ELR (cell line): ENCODE results near the gene PLA2G4E.

Source experiments
- DNase-seq: peaks from one replicate; pipeline ENCODE4 v3.0.0-alpha.2; 2015; ENCODE audit warnings: low read depth

PLA2G4E gene

DNA sequence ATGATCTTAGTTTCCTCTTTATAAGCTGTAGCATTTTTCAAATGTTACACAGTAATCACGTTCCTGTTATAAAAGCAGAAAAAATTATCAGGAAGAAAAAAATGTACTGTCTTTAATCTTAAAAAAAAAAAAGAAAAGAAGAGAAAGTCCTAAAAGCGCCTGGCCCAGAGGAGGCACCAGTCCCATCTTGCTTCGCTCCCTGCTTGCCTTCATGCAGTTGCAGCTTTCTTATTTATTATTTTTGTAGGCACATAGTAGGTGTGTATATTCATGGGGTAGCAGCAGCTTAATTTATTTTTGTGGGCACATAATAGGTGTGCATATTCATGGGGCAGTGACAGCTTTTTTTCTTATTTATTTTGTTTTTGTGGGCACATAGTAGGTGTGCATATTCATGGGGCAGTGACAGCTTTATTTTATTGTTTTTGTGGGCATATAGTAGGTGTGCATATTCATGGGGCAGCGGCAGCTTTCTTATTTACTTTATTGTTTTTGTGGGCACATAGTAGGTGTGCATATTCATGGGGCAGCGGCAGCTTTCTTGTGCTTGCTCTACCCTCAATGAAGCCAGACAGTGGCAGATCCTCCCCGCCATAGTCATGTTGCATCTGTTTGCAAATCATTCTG is 43.0 kb downstream of the PLA2G4E start:
- no peak for DNase-seq

DNA sequence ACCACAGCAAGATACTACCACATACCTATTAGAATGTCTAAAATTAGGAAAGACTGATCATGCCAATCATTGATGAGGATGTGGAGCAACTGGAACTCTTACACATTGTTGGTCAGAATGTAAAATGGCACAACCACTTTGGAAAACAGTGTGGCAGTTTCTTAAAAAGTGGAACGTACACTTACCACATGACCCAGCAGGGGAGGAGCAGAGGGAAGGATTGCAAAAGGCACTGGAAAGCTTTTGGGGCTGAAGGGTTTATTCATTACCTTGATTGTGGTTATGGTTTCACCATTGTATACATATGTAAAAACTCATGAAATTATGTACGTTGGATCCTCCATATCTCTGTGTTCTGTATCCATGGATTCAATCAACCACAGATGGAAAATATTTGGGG is 45.2 kb downstream of the PLA2G4E start:
- no peak for DNase-seq

DNA sequence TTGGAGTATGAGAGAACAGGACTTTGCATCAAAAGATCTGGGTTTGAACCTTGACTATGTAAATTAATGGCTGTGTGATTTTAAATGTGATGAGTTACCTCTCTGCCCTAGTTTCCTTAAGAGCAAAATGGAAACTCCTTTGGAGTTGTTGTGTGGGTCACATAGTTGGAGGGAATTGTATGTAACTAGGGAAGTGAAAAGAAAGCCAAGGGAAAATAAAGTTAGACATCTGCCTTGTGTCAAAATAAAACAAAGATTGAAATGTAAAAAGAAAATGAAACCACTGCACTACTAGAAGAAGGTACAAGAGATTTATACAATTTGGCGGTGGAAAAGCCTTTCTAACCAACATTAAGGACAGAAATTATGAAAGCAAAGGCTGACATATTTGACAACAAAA is 46.8 kb downstream of the PLA2G4E start:
- no peak for DNase-seq

DNA sequence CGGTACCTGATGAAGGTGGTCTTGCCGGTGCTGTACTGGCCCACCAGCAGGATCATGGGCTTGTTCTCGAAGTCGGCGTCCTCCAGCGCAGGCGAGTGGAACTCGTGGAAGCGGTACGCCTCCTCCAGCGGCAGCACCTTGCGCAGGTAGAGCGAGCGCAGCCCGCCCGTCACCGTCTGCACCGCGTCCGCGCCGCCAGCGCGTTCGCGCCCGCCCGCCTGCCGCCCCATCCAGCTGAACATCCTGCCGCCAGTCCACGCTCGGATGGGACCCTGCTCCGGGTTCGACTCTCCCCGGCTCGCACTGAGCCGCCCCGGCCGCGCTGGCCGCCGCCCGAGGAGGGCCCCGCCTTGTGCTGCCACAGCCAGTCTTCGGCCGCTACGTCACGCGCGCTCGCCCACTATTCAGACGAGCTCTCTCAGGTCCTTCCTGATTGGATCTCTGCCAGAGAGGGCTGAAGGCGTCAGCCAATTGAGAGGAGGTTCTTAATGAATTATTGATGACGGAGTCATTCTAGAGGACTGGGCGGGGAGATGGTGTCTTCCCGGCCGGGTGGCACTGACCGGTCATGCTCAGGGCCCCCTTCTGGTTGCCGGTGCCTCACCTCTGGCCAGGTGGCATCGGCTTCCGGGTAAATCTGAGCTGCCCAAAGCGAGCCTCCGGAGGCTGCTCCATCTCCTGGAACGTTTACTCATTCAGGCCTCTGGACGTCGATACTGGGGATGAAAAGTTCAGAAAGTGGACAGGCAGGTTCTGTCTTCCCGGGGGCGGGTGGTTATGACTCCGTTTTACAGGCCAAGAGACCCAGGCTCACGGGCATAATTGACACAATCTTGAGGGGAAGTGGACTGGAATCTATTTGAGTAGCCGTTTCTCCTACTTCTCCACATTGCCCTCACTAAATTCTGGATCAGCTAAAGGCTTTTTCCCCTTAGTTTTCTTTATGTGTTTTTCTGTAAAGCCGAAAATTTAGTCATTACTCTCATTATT is 48.3 kb downstream of the PLA2G4E start, which contains the start of gene EHD4:
TSS of gene EHD4 (minus strand) at position 305 of the 990 bp plus-strand sequence. CDS start at position 242, 63 bp downstream.
- DNase-seq = peak; percentile 100

DNA sequence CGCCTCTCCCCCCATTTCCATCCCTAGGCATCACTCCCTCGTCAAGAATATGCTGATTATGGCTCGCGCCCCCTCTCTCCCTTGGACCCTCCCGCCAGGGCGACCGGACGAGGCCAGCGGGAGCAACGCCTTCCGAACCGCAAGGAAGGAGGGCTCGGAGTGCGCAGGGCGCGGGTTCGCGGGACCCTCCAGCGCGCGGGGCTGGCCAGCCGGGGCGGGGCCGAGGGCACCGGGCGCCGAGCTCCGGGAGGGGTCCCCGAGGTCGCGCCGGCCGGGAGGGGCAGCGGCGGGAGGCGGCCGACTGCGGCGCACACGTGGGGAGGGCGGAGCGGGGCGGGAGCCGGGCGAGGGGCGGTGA is 49.0 kb downstream of the PLA2G4E start:
- peak; percentile 33 for DNase-seq

DNA sequence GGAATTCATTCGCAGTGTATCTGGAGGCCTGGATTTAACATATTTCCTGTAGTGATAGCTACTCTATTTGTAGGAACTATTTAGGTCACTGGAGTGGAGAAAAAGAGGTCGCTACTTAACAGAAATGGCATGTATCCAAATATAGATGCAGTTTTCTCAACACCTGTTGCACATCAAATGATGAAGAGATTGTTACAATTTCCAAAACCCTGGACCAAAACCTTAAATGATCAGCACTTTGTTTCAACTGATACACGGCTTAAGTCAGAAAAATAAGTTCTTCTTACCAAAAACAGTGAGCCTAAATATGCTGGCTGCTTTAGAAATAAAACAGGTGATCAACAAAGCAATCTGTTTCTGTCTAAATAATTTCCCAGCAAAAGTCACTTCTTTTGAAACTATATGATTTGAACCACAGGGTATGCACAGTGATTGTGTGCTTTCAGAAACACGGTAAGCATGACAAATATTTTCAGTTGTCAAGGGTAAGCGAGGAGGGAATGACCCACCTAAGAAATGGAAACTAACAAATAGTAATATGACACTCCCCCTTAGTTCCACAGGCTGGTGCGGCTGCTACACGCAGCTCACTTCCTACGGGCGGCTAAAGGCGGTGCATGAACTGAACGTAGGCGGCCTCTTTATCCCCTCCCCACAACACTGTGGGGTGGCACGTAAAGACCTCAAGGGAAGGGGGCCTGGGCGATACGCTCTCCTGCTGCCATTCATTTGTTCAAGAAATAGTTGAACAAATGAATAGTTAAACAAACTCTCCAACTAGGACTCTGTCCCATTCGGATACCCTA is 49.5 kb downstream of the PLA2G4E start:
- peak; percentile 83 for DNase-seq

DNA sequence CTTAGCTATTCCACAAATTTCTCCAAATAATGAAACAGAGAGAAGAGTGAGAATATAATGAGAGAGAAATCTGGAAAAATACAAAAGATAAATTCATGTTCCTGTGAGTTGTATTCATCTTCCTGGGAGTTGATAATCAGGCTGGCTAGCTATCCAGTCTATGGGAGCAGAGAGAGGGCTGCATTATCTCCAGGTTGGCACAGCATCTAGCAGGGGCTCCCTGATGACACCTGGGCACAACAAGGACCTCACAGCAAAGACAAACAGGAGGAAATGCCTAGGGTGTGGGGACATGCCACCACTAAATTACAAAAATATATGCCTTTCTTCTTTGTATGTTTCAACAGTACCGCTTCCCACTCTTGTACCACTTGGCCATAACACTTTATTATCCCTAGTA is 50.4 kb downstream of the PLA2G4E start:
- no peak for DNase-seq

DNA sequence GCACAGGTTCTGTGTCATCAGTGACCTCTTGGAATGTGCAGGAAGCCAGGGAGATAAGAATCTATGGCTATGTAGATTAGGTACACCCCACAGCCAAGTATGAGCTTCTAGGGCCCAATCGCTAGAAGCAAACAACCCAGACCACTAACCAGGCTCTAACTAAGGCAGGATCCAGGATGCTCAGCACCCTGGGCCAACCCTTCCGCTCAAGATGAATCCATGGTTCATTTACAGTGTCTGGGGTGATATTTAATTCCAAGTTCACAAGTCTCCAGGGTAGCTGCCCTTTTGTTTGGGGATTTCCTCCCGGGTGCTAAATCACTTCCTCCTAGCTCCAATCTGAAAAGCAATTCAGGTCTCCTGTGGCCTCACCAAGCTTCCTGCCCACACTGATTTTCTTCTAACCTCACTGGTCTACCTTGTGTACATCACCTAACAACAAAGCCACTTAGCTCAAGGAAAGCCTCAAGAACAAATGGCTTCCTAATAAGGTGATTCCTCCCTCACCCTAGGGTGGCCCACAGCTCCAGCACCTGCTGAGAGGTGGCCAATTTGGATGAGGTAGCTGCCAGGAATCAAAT is 50.9 kb downstream of the PLA2G4E start:
- peak; percentile 75 for DNase-seq

DNA sequence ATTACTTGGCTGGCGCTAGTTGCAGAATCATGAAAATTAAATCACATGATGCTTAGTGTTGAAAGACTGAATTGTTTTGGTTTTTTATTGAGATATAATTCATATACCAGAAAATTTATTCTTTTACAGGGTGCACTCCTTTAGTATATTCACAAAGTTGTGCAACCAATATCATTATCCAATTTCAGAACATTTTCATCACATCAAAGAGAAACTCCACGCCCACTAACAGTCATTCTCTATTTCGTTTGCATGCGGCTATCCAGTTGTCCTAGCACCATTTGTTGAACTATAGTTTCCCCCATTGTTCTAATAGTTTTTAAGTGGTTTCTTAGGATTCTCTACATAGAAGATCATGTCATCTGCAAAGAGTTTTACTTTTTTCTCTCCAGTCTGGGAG is 52.1 kb downstream of the PLA2G4E start:
- no peak for DNase-seq

DNA sequence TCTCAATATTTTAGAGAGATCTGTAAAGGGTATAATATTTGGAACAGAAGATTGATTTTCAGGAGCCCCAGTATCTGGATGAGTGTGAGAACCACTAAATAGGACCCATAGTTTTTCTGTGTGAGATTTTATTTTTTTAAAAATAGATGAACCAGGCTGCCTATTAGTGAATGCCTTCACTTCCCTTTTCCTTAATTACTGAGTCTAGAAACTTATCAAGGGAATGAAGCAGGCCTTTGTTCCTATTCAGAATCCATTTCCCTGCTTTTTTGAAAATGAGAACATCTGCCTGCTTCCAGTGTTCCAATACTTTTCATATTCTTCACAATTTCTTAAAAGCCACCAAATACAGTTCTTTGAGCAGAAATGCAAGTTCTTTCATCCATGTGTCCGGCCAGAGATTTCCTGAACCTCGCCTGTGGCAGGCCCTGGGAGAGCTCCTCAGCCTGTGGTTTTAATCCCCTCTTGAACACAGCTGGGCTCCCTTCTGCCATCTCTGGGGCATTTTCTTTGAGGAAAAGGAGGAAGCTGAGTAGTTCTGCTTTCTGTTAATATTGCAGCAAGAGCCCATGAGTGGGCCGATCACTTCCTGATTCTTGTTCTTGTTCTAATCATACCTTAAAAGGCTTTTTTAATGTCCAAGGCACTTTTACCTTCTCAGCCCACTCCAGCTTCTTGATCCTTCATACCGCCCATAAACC is 53.2 kb downstream of the PLA2G4E start:
- DNase-seq = peak; percentile 35

DNA sequence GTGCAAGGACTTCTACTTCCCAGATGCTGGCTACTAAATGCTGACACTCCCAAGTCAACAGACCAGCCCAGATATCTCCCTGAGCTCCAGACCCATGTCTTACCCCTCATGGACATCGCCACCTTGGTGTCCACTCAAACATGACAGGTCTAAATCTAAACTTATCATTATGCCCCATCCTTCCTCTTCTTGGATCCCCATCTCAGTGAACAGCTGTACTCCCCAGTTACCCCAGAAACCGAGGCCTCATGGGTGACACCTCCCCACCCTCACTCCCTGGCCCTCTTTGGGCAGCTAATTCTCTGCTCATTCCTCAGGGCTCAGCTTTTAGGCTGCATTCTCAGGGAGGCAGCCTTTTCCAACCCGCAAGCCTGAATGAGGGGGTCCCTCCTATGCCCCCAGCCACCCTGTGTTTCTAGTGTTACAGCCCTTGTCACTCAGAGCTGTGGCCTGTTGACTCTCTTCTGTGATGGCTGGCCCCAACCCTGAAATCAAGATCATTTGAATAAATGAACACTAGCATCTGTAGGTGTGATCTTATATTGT is 53.8 kb downstream of the PLA2G4E start:
- DNase-seq = no peak

DNA sequence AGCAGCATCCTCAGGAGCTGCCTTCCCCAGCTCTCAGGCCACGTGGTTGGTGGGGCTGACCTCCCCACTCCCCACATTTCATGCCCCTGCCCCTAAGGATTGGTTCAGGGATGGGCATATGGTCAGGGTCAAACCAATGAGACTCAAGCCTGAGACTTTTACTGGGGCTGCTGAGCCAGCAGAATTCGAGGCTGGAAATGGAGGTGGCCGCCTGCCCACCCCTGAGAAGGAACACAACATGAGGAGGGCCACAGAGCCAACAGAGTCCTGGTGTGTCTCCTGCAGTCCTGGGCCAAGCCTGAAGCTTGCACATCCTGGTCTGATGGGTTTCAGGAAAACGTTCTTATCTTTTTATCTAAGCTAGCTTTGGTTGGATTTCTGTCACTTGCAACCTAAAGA is 54.4 kb downstream of the PLA2G4E start:
- DNase-seq = no peak

DNA sequence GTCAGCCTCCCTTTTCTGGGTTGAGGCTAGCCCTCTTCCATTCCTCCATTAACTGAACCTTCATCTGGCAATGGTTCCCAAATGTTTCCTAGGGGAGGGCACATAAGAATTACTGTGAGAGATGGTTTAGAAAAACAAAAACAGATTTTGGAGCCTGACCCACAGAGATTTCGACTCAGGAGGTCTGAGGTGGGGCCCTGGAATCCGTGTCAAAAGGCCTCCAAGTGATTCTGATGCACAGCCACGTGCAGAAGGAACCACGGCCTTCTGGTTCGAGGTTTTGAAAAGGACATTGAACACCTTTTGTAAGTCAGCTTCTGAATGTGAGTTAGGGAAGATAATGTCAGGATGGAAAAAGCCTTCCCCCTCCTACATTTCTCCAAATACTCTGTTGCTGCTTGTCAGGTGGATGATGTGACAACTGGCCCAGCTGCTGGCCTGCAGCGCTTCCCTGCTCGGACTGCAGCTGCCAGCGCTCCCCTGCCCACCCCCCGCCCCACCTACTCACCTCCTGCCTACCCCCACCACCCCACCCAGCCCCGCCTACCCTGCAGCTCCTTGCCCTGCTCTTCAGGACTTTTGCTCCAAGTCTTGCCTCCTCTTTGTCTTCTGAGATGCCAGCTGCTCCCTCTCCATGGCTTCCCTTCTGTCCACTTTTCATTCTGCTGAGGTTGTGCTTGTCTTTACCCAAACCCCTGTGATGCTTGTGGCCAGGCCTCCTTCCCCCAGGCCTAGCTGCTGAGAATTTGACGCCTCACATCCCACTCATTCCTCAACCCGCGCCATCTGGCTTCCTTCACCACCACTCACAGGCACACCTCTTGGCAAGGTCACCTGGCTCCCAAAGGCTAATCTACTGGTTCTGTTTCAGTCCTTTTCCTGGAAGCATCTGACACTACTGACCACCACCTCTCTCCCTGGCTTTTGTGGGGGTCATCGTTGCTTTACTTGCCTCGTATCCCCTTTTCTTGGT is 55.1 kb downstream of the PLA2G4E start:
- DNase-seq = no peak

DNA sequence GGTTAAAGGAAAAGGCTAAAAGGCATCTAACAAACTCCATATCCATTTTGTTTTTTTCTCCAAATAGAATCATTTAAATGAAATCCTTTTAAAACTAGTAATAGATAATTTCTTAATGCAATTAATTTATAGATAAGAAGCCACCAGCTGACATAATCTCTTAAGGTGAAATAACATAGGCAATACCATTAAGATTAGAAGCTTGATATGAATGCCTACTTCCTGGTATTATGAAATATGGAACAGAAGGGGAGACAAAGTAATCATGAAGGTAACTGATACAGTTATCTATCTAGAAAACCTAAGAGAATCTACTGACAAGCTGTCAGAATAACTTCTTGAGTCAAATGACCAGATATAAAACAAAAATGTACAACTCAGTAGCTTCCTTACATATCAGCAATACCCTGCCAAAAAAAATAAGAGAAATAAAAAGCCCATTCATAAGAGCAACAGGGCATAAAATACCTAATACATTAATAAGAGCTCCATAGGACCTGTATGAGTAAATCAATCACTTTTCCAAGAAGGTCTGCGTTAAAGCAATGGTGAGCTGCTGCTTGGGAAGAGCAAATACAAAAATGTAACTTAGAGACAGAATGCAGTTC is 59.1 kb downstream of the PLA2G4E start:
- DNase-seq = no peak

DNA sequence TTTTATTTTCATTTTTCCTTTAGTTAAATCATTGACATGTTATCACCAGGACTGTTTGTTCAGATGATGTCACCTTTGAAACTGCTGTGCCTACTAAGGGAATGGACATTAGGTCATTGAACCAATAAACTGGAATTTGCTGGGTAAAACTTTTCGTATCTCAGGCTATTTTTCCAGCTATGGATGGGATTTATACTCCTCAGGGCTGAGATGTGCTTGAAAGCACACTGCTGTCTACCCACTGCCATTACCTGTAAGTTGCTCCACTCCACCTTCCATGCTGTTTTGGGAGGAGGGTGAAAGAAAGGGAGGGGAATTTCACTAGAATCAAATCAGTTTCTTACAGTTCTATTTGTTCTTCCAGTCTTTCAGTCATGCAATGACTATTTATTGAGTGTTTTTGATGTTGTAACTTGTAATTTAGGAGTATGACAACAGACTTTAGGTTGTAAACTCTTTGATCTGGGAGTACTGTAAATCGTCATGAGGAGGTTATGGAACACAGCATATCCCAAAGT is 59.8 kb downstream of the PLA2G4E start:
- DNase-seq = no peak

DNA sequence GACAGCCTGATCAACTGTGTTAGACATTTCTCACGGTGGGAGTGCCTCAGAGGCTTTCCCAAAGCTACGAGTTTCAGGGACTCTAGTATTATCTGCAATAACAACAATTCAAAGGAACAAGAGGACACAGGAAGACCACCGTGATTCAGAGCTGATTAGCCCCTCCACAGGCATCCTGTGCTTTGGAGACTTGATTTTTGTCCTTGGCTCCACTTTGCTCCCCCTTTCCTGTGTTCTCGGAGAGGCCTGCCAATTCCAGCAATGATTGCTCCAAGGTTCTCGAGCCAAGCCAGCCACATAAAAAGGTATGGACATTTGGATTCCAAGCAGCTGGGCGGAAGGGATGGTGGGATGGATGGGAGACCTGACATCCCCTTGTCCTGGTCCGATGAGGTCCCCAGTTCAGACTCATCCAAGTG is 62.8 kb downstream of the PLA2G4E start:
- DNase-seq = no peak

DNA sequence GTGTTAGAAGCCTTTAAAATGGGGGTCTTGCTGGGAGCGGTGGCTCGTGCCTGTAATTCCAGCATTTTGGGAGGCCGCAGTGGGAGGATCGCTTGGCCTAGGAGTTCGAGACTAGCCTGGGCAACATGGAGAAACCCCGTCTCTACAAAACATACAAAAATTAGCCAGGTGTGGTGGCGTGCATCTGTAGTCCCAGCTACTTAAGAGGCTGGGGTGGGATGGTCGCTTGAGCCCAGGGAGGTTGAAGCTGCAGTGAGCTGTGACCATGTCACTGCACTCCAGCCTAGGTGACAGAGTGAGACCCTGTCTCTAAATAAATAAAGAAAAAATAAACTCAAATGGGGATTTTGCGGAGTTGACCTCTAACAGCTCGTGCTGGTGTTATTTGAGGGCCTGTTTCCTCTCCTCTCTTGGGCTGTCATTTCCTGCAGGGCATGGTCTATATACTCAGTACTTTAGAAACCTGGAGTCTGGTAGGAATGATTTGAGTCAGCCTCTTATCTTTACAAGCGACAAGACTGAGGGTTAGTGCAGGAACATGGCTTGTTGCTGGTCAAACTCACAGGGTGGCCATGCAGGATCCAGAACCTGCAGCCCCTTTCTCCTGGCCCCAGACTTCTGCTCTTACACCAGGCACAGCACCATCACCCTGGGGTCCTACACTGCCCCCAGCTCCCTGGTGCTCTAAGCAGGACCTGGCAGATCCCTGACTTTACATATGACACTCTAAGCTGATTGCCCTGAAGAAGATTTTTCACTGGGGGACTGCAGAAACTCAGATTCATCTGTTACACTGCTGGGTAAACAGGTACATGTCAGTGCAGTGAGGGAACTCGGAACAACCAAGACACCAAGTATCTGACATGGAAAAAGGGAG is 63.6 kb downstream of the PLA2G4E start:
- no peak for DNase-seq

DNA sequence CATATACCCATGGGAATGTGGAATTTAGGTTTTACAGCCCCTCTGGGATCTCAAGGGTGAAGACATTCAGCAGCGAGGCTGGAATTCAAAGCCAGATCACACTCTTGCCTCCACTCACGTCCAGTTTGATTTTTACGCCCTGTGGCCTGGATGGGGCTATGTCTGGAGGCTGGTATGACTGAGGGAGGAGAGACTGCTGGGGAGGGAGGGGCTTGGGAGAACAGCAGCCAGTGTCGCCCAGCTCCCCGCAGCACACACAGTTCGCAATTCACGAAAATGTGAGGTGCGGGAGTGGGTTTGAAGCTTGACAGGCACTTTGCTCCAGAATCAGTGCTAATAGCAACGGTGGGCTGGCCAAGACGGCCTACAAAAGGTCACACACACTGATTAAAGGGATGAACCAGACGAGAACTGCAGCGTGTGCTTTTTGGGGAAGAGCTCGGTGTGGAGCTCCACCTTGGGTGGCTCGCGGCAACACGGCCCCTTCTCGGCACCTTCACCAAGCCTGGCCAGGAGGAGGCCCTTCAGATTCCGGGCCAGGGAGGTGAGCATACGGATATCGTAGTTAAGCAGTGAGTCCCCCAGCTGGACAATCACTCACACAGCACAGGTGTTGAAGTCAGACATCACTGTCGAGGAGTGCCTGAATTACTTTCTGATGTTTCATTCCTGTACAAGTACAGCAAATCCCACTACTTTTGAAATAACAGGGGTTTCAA is 64.9 kb downstream of the PLA2G4E start:
- no peak for DNase-seq
